Right lobe of liver (tissue), 6 donors: ENCODE data around the gene CPXM2. TPM values are rescaled to one million over a fixed set of nuclear protein-coding genes. Genes with fewer than 3 reads are reported as not detected.

Experiments used
- ATAC-seq, 4 donors: fragments of 200-7000 bp; cut with Tn5 transposase; one replicate each; pipeline ENCODE4 v1.9.1; 2020; ENCODE audit warnings: mild to moderate bottlenecking in 4 of 4, moderate library complexity in 4 of 4
- DNase-seq, 3 donors: peaks; one replicate each; pipeline ENCODE4 v3.0.0-alpha.2; 2020
- H3K27ac ChIP-seq, 3 donors: fragments of 200-600 bp; one replicate each; pipeline ENCODE4 v1.8.0; 2022
- H3K27me3 ChIP-seq, 2 donors: fragments of 200-600 bp; one replicate each; pipeline ENCODE4 v1.8.0; 2022
- H3K36me3 ChIP-seq, 4 donors: fragments of 200-600 bp; sonication (generic) in 1 of 4; one replicate each; pipeline versions ENCODE4 v1.5.1 to v1.8.0; 2017 to 2022; ENCODE audit warnings: control low read depth in 1 of 4
- H3K4me1 ChIP-seq, 4 donors: fragments of 200-600 bp; sonication (generic) in 1 of 4; one replicate each; pipeline versions ENCODE4 v1.5.1 to v1.8.0; 2017 to 2022; ENCODE audit warnings: control low read depth in 1 of 4
- H3K4me3 ChIP-seq, 3 donors: fragments of 200-600 bp; one replicate each; pipeline ENCODE4 v1.8.0; 2022
- H3K9me3 ChIP-seq, 4 donors: fragments of 200-600 bp; sonication (generic) in 1 of 4; one replicate each; pipeline versions ENCODE4 v1.5.1 to v1.8.0; 2017 to 2022; ENCODE audit warnings: control low read depth in 1 of 4
- CTCF ChIP-seq, 4 donors: fragments of 200-600 bp in 3 of 4; fragments of 450-650 bp in 1 of 4; IDR thresholded peaks; one replicate each; pipeline versions ENCODE4 v1.5.1 to v1.8.0; 2016 to 2022; ENCODE audit warnings: antibody characterized with exemption in 4 of 4, mild to moderate bottlenecking in 2 of 4
- POLR2A ChIP-seq: fragments of 450-650 bp; IDR thresholded peaks from one replicate; pipeline ENCODE4 v1.6.1; 2017; ENCODE audit warnings: antibody characterized with exemption, mild to moderate bottlenecking
- WGBS: methylation state at CpG from one replicate; pipeline ENCODE4 v1.1.6; 2018; ENCODE audit warnings: low coverage, low lambda C conversion rate; ENCODE audit not compliant: insufficient coverage; ENCODE audit errors: missing lambda C conversion rate; 5-methylcytosine and 5-hydroxymethylcytosine counted together
- intact Hi-C, 2 donors: fragments of 100-400 bp; cut with DNase I; formaldehyde crosslinking; loops; one replicate each; pipeline versions ENCODE4 v1.11.2 to v1.14.1; 2022
- total RNA-seq, 6 experiments: library from RNA; depleted of rRNA in 2 of 6; stranded (reverse); fragments of >200 nt in 2 of 6; fragmentation: NEBNext Ultra II Directional in 3 of 6; extraction: Animal tissue kit (Norgen Biotek cat#: 25700) in 3 of 6; gene quantifications; one replicate each; pipeline versions ENCODE4 v1.1.0 to v1.2.4, GENCODE V29; 2016 to 2023
- donor health status: DM: no; HTN: yes; CAD: no.
- donor health status: DM: no; HTN: no; CAD: no.
- donor health status: DM: no; HTN: no; CAD: no.
- donor health status: DM: no; HTN: yes; CAD: no.
- donor health status: DM: no; HTN: yes; CAD: no.

Gene CPXM2
- total RNA-seq, 6 experiments from 2014 or later = 0.29 to 2.6 (median 0.69) TPM

GRCh38 chr10:123787566-123787965 lies 104.0 kb downstream of the CPXM2 start:
- Histone ChIP-seq H3K27ac (no peak overlapping the region), H3K36me3 (no peaks in the 10 kb centered on the region), H3K9me3 (no peaks in the 10 kb centered on the region), H3K27me3 (no peaks in the 10 kb centered on the region), H3K4me3 (no peak overlapping the region), H3K4me1 (no peaks in the 10 kb centered on the region)
- intact Hi-C loops = no loop called here
- no CpG with 5 or more reads among the region's 5 CpGs for WGBS
- ATAC-seq (no peak), DNase-seq (no peak)
- TF ChIP-seq CTCF (IDR thresholded peaks at IDR 0.05) (no peak), POLR2A (no peak)

DNA sequence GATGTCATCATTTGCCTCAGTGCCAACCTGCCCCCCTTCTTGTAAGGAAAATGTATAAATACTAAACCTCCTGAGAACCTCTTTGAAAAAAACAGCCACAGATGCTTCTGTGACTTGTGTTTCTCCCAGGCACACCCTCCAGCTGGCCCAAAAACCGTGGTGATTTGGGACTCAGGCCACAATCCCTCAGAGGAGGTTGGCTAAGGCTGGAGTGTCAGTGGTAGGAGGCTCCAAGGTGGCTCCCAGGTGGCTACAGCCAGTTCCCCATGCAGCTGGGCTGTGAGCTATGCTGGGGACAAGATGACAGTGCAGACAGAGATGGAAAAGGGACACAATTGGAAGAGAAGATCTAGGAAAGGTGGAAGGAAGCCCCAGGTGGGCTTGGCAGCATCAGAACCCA lies 104.7 kb downstream of the CPXM2 start:
- no peaks in the 10 kb centered on the region for H3K9me3 ChIP-seq
- DNase-seq (no peak), ATAC-seq (no peak)
- H3K4me1 ChIP-seq = no peaks in the 10 kb centered on the region
- H3K27ac ChIP-seq = no peak overlapping the region
- no peak overlapping the region for H3K4me3 ChIP-seq
- no peaks in the 10 kb centered on the region for H3K27me3 ChIP-seq
- intact Hi-C loops = no loop called here
- 20% methylated on average over 1 of the region's 1 CpG for WGBS
- TF ChIP-seq POLR2A (no peak), CTCF (IDR thresholded peaks at IDR 0.05) (no peak)
- H3K36me3 ChIP-seq = no peaks in the 10 kb centered on the region

GRCh38 chr10:123786306-123786705 lies 105.3 kb downstream of the CPXM2 start:
- no peaks in the 10 kb centered on the region for H3K9me3 ChIP-seq
- no peaks in the 10 kb centered on the region for H3K36me3 ChIP-seq
- DNase-seq = no peak
- H3K27ac ChIP-seq = no peak overlapping the region
- TF ChIP-seq CTCF (IDR thresholded peaks at IDR 0.05) = no peak
- no peak for TF ChIP-seq POLR2A
- no peaks in the 10 kb centered on the region for H3K27me3 ChIP-seq
- H3K4me3 ChIP-seq = no peak overlapping the region
- ATAC-seq = no peak
- intact Hi-C loops = no loop called here
- WGBS = 57% methylated on average over 7 of the region's 7 CpGs
- no peaks in the 10 kb centered on the region for H3K4me1 ChIP-seq

- no peak for DNase-seq
Observed at GRCh38 chr10:123784646-123785045, 107.0 kb downstream of the CPXM2 start.

More at GRCh38 chr10:123784646-123785045, 107.0 kb downstream of the CPXM2 start:
- no peak for ATAC-seq
- Histone ChIP-seq H3K27me3 (no peaks in the 10 kb centered on the region), H3K36me3 (no peaks in the 10 kb centered on the region), H3K4me1 (no peaks in the 10 kb centered on the region), H3K4me3 (no peak overlapping the region), H3K27ac (no peak overlapping the region), H3K9me3 (no peaks in the 10 kb centered on the region)
- no peak for TF ChIP-seq POLR2A
- TF ChIP-seq CTCF (IDR thresholded peaks at IDR 0.05) = no peak
- intact Hi-C loops = no loop called here
- 41% methylated on average over 7 of the region's 7 CpGs for WGBS
